ENCODE data around the gene PHEX. TPM values are rescaled to one million over a fixed set of nuclear protein-coding genes. Genes with fewer than 3 reads are reported as not detected.
"Not testable (repeated sequence)": the region's sequence is repeated elsewhere in the genome, so short reads cannot be mapped to it uniquely, and the experiment has no call there.

Gene PHEX
- total RNA-seq, 1 donor from 2014 or later = 0.10 TPM

DNA sequence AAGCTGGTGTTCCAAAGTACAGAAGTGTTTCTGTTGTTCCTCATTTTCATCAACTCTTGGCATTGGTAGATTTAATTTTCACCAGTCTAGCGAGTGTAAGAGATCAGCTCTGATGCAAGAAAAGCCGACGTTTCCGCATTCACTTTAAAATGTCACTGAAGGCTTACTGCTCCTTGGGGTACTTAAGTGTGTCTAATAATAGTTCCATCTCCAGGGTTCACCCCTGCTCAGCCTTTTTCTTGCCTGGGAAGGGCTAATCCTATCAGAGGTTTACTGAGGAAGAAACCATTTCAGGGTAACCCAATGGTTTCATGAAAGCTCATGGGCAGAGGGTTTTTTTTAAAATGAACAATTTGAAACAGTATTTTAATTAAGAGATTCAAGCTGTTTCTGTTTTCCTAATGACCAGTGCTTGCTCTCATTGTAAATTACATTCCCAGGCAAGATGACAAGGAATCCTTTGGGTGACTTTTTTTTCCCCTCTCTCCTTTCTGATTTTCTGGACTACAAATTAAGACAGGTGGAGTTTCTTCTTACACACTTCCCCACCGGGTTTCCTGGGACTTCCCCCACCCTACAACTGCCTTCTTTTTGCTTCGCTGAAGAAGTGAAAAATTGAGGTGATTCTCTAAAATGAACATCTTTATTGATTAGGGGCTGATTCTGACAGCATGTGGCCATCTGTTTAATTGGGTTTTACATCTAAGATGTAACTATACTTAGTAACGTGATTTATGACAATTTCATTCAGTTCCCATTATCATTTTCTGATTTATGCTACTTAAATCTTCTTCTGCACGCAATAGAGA is 161.9 kb downstream of the PHEX start:
- DNase-seq (no peak), ATAC-seq (no peak)
- intact Hi-C loops (cut with micrococcal nuclease) = no loop called here

- intact Hi-C loops (cut with micrococcal nuclease) = no loop called here
- DNase-seq = no peak
- no peak for ATAC-seq
Measured at GRCh38 chrX:22194660-22194945, 162.5 kb downstream of the PHEX start.

DNA sequence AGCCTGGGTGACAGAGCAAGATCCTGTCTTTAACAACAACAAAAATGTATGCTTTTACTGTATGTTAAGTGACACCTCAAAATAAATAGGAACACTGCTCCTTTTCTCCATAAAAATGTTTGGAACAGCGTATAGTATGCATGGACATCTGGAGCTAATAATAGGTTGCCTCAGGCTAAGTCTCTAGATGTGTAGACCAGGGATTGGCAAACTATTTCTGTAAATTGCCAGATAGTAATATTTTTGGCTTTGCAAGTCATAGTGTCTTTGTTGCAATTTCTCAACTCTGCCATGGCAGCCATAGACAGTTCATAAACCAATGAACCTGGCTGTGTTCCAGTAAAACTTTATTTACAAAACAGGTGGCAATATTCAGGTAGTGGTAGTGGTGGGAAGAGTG is 164.0 kb downstream of the PHEX start:
- DNase-seq = no peak
- no peak for ATAC-seq
- intact Hi-C loops (cut with micrococcal nuclease) = no loop called here

DNA sequence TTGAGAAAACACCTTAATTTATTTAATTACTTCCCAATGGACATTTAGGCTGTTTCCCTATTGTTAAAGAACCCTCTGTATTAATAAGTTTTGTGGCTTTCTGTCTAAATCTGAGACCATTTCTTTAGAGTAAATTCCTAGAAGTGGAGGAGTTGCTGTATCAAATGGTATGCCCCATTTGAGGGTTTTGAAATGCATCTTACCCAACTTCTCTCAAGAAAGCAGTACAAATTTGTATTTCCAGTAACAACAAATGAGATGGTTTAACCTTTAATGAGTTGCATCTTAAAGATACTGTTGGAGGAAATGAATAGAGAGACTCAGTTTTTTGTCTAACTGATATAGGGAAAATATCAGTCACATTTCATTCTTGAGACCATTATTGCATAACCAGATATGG is 170.1 kb downstream of the PHEX start:
- intact Hi-C loops (cut with micrococcal nuclease) = no loop called here
- ATAC-seq = no peak
- DNase-seq = no peak

- no peak for ATAC-seq
- intact Hi-C loops (cut with micrococcal nuclease) = no loop called here
- no peak for DNase-seq
Measured at GRCh38 chrX:22203186-22203585, 171.1 kb downstream of the PHEX start.

- ATAC-seq (no peak), DNase-seq (no peak)
- intact Hi-C loops (cut with micrococcal nuclease) = no loop called here
Measured at GRCh38 chrX:22206781-22207180, 174.7 kb downstream of the PHEX start.

DNA sequence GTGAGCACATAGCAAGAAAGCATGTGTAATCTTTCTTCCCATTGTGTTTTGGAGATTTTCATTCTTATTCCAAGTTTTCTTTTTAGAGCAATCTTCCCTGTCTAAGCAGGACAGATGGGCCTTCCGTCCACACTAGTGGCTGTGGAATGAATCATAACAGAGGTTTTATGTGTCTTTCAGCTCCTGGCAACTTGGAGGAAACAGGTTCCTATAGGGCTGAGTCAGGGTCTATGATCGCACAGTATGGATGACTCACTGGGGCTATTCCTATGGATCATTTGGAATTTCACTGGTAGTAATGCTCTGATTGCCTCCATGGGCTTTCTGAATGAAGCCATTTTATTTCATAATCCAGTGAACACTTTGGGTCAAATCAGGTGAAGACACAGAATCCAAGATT is 188.8 kb downstream of the PHEX start:
- no peak for ATAC-seq
- intact Hi-C loops (cut with micrococcal nuclease) = no loop called here
- DNase-seq = no peak

DNA sequence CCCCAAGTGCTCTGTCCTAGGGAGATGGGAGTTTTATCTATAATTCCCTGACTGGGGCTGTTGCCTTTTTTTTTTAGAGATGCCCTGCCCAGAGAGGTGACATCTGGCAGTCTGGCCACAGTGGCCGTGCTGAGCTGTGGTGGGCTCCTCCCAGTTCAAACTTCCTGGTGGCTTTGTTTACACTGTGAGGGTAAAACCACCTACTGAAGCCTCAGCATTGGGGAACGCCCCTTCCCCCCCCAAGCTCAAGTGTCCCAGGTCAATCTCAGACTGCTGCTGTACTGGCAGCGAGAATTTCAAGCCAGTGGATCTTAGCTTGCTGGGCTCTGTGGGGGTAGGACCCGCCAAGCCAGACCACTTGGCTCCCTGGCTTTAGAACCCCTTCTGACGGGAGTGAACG is 202.3 kb downstream of the PHEX start:
- intact Hi-C loops (cut with micrococcal nuclease) = no loop called here
- DNase-seq (no peak), ATAC-seq (no peak)

GRCh38 chrX:22237479-22237878 is 205.4 kb downstream of the PHEX start:
- intact Hi-C loops (cut with micrococcal nuclease) = no loop called here
- no peak for DNase-seq
- ATAC-seq = no peak

DNA sequence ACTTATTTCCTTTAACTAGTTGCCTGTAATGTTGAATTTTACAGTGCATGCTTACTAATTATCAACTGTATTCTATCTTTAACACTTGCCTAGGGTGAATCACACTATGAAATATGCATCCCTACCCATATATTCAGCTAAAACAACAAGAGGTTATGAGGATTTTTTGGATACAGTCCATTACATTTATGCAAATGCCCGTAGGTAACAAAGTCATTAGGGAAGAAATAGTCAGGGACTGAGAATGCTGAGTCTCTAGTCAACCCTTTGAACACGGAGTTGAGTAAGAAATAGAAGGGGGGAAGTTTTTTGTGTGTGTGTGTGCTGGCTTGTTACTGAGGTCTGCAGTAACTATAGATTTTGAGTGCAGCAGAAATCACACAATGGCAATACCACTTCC is 214.5 kb downstream of the PHEX start:
- ATAC-seq (no peak), DNase-seq (no peak)
- intact Hi-C loops (cut with micrococcal nuclease) = no loop called here

DNA sequence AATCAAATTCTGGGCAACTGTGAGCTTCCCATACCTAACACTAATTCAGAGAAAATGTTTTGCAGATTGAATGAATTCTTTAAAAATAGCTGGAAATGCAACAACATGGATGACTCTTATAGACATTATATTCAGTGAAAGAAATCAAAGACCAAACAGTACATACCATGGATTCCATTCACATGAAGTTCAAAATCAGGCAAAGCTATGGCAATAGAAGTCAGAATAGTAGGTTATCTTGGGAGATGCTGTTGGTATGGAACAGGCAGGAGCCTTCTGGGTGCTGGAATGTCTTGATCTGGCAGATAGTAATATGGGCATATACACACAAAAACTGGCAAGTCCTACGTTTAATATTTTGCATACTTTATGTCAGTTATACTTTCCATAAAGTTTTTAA is 215.0 kb downstream of the PHEX start:
- no peak for ATAC-seq
- intact Hi-C loops (cut with micrococcal nuclease) = no loop called here

DNA sequence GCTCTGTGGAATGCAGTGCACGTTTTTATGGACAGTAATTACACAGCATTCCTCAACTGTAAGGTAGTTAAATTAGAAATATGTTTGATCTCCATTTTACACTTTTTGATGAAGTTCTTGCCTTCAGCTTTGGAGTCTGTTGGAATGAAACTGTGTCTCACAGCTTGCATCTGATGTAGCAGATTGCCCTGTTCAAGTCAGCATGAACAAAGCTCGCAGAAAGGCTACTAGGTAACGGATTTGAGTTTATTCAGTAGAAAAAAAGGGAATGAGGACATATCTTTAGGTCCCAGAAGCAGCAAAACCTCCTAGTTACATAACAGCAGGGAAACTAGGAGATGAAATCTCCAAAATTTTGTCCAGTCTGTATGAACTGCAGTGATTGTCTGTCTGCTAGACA is 216.3 kb downstream of the PHEX start:
- DNase-seq (no peak), ATAC-seq (no peak)
- intact Hi-C loops (cut with micrococcal nuclease) = no loop called here

More for the DNA sequence above, 215.0 kb downstream of the PHEX start:
- DNase-seq = no peak

GRCh38 chrX:22249371-22249770 is 217.2 kb downstream of the PHEX start:
- ATAC-seq = no peak
- DNase-seq = no peak
- intact Hi-C loops (cut with micrococcal nuclease) = no loop called here

DNA sequence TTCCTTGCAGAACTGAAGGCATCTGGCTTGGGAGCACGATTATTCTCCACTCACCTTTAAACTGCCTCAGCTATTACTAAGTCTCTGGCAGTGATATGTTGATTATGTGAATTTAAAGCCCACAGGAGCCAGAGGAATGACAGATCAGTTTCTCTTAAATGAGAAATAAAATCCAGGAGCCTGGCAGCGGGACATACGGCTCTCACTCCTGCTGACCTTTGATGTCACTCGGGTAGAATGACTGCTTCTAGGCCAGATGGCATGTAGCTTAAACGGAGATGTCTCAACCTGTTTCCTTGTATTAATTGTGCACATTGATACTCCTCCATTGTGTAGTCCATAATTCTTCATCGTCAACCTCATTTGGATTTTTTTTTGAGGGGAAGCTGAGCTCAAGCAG is 236.6 kb downstream of the PHEX start:
- DNase-seq (no peak), ATAC-seq (no peak)
- intact Hi-C loops (cut with micrococcal nuclease) = no loop called here

DNA sequence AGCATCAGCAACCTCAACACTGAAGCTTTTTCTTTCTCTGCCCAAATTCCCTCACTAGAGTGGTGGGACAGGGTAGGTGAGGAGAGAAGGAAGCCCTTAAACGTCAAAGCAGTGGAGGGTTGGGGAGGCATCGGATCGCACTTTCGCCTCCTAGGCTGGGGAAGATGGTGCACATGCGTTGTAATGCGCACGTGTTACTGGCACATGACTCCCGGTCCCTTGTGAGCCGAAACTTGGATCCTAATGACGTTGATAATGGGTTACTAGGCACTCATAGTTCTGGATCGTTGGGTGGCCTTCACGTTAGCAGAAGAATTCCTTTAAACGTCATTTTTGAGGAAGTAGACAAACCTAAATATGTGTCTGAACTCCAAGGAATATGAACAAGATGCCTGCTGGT is 240.5 kb downstream of the PHEX start, which contains the start of gene CBLL2:
CBLL2 (plus strand) TSS at position 301 of the 400 bp plus-strand sequence; CDS start at position 380, 79 bp downstream.
- ATAC-seq = no peak
- DNase-seq = no peak
- intact Hi-C loops (cut with micrococcal nuclease) = no loop called here

GRCh38 chrX:22273714-22274317 is 241.7 kb downstream of the PHEX start:
- no peak for DNase-seq
- intact Hi-C loops (cut with micrococcal nuclease) = no loop called here
- no peak for ATAC-seq

GRCh38 chrX:22276781-22277180 is 244.7 kb downstream of the PHEX start:
- ATAC-seq = no peak
- intact Hi-C loops (cut with micrococcal nuclease) = no loop called here

GRCh38 chrX:22278375-22278774 is 246.2 kb downstream of the PHEX start:
- intact Hi-C loops (cut with micrococcal nuclease) = no loop called here

More at GRCh38 chrX:22276781-22277180, 244.7 kb downstream of the PHEX start:
- no peak for DNase-seq

DNA sequence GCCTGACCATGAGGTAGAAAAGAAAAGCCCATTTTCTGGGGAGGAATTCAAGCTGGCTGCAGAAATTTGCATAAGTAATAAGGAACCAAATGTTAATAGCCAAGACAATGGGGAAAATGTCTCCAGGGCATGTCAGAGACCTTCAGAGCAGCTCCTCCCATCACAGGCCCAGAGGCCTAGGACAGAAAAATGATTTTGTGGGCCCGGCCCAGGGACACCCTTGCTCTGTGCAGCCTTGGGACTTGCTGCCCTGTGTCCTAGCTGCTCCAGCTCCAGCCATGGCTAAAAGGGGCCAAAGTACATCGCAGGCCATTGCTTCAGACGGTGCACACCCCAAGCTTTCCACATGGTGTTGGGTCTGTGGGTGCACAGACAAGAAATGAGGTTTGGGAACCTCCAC is 257.1 kb downstream of the PHEX start:
- DNase-seq; ATAC-seq; intact Hi-C loops (cut with micrococcal nuclease): not testable (repeated sequence)

More at GRCh38 chrX:22278375-22278774, 246.2 kb downstream of the PHEX start:
- no peak for DNase-seq
- ATAC-seq = no peak

DNA sequence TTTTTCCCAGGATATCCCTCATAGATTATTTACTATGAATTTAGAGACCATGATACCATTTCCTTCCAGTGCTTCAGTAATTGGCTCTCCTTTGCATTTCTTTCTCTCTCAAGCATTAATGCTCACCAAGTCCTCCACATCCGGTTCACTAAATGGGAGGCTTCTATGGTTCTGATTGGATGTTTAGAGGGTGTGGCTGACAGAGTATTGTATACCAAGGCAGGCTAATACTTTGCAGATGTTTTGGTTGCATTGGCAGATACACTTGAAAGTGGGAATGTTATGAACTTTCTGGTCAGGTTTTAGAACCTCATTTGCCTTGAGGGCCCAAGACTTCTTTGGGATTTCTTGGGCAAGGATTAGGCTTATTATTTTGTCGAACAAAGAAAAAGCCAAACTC is 264.7 kb downstream of the PHEX start:
- intact Hi-C loops (cut with micrococcal nuclease) = no loop called here
- ATAC-seq (no peak), DNase-seq (no peak)

DNA sequence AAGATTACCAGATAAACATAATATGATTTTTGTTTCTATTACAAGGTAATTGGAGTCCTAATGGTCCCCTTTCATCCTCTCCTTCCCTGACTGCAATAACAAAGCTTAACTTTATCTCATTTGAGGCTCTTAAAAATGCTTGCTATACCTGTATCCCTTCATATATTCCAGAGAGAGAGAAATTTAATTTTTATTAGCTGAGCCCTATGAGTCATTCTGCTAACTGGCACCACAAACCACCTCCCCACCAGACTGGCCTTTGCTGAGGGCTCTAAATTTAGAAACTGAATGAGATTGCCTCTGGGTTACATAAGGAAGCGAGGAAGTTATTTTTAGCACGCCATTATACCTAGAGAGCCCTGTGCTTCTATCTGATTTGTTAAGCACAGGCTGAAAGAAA is 268.0 kb downstream of the PHEX start:
- intact Hi-C loops (cut with micrococcal nuclease) = no loop called here
- no peak for DNase-seq
- peak; percentile 97 for ATAC-seq

Measured in left ventricle myocardium superior (tissue), 1 donor.